ENCODE measurements around the gene KRTAP6-2.

DNA sequence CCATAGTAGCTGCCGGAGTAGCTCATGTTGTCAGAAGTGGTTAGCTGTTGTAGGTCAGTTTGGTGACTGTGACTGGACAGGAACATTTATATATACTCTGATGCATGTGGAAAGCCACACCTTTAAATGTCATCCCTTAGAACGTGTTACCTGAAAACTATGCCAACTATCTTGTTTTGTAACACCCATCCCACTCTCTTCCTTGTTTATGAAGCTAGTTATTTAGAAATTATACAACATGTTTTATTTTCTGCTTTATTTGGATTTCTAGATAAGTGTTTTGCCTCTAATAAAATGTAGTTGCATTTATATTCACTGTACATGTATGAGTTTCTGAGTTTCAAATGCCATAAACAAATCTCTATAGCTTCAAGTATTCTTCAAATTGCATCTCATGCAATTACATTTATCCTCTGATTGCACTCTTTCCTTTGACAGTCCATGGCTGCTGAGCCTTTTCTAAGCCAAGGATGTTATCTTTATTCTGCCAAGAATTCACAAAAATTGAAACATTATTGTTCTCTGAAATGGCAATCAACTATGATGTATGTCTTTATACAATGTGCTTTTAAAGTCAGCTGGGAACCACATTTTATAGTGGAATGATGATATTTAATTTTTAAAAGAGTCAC is 37.3 kb downstream of the KRTAP6-2 start, which contains the start of gene KRTAP19-7:
- no peak for TF ChIP-seq CTCF (IDR thresholded peaks at IDR 0.05)
- TF ChIP-seq POLR2A (IDR thresholded peaks at IDR 0.05) = no peak
- TF ChIP-seq POLR2AphosphoS5 (IDR thresholded peaks at IDR 0.05) = no peak
